ENCODE data around the gene METTL17. TPM values are rescaled to one million over a fixed set of nuclear protein-coding genes. Genes with fewer than 3 reads are reported as not detected.
"Not testable (repeated sequence)": the region's sequence is repeated elsewhere in the genome, so short reads cannot be mapped to it uniquely, and the experiment has no call there.

Gene METTL17
- total RNA-seq, 2 experiments from 2014 or later, result 102 to 111 TPM

GRCh38 chr14:21032326-21033132, 42.7 kb downstream of the METTL17 start:
- Mint-ChIP-seq H3K27ac (no peak overlapping the region), H3K36me3 (no peaks in the 10 kb centered on the region), H3K27me3 (peaks cover 2% of the 10 kb centered on the region), H3K4me1 (no peaks in the 10 kb centered on the region), H3K4me3 (no peak overlapping the region), H3K9me3 (ENCODE audit: low read depth) (no peaks in the 10 kb centered on the region)
- DNase-seq (no peak), ATAC-seq (no peak)
- CTCF ChIA-PET, result interaction anchor here (1.2 to 5.8 kb wide), 7 partner anchors 14 to 61 kb away, joined by 3 to 34 read pairs (median 5); no protein-coding TSS in a partner anchor

DNA sequence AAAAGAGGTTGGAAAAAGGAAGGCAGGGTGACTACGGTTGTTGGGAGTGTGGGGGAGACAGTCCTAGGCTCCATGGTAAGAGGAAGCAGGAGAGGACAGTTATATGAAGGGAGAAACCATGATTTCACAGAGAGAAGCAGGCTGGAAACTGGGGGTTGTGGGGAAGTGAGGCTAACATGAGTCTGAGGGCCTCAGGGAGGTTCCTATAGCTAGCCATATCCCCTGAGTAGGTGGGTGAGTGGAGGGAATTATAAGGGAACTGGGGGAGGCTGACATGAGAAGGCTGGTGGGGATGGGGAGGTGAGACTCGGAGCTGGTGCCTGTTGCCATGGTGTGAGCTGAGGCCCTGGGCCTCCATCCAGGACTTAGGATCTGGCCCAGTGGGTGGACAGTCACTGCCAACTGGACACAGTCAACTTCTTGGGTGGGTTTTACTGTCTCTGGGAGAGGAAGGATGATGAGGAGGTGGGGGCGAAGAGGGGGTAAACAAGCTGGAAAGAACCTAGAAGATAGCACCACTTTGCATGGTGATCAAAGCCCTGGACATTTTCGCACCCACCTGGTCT, 43.4 kb downstream of the METTL17 start:
- Mint-ChIP-seq H3K4me1 (no peaks in the 10 kb centered on the region), H3K27ac (no peak overlapping the region), H3K27me3 (peaks cover 7% of the 10 kb centered on the region), H3K9me3 (ENCODE audit: low read depth) (no peaks in the 10 kb centered on the region), H3K4me3 (no peak overlapping the region), H3K36me3 (no peaks in the 10 kb centered on the region)
- CTCF ChIA-PET, result interaction anchor here (0.9 to 5.8 kb wide), 6 partner anchors 15 to 71 kb away, joined by 3 to 34 read pairs (median 3); no protein-coding TSS in a partner anchor
- DNase-seq (no peak), ATAC-seq (no peak)

DNA sequence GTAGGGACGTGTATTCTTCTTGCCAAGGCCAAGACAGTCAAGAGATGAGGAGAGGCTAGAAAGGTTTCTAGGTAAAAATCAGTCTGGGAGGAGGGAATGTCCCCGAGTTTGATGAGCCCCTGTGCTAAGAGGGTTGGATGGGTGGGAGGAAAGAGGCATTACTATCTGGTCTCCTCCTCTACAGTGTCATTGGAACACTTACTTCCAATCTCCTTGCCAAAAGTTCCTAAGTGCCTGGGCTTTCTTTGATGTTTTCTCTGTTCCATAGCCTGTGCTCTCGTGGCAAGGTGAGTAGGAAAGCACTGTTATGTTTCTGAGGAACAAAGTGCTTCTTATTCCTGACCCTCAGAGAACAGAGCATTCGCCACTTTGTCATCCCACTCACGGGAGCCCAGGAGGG, 44.9 kb downstream of the METTL17 start, which contains the start of gene RNASE13:
RNASE13 (minus strand) TSS at position 101 of the 400 bp plus-strand sequence. CDS start 519 bp downstream, outside the sequence.
- Mint-ChIP-seq H3K9me3 (ENCODE audit: low read depth) (no peaks in the 10 kb centered on the region), H3K36me3 (no peaks in the 10 kb centered on the region), H3K27ac (no peak within 1 kb of the TSS), H3K4me3 (no peak within 1 kb of the TSS), H3K27me3 (peaks cover 9% of the 10 kb centered on the region), H3K4me1 (no peaks in the 10 kb centered on the region)
- CTCF ChIA-PET, result interaction anchor here (0.9 to 5.8 kb wide), 2 partner anchors 19 to 58 kb away, joined by 3 to 34 read pairs; no protein-coding TSS in a partner anchor
- ATAC-seq (no peak), DNase-seq (no peak)

DNA sequence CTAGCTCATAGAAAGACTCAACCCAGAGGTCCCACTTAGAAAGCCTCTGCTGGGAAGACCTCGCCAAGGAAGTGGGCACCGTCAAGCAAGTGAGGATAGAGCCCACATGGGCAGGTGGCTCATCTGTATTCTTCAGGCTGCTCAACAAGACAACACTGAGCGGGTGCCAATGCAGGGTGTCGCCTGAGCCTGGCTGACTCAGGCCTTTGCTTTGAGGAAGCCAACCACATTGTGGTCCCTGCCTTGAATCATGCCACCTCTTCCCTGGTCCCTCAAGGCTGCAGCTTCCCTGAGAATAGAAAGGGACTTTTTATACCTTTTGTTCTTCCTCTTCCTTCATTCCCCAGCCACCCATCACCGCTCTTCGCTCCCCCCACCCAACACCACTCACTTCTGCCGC, 47.0 kb downstream of the METTL17 start:
- Mint-ChIP-seq H3K36me3 (no peaks in the 10 kb centered on the region), H3K9me3 (ENCODE audit: low read depth) (no peaks in the 10 kb centered on the region), H3K4me3 (no peak overlapping the region), H3K4me1 (no peaks in the 10 kb centered on the region), H3K27ac (no peak overlapping the region), H3K27me3 (peaks cover 7% of the 10 kb centered on the region)
- ATAC-seq (no peak), DNase-seq (no peak)
- CTCF ChIA-PET, result interaction anchor here (1.0 to 5.8 kb wide), 2 partner anchors 21 to 341 kb away, joined by 3 to 34 read pairs; no protein-coding TSS in a partner anchor

- Mint-ChIP-seq H3K27me3 (peaks cover 7% of the 10 kb centered on the region), H3K36me3 (no peaks in the 10 kb centered on the region), H3K4me3 (no peak overlapping the region), H3K27ac (no peak overlapping the region), H3K4me1 (no peaks in the 10 kb centered on the region), H3K9me3 (ENCODE audit: low read depth) (no peaks in the 10 kb centered on the region)
- ATAC-seq (no peak), DNase-seq (no peak)
- CTCF ChIA-PET, result interaction anchor here (1.0 kb wide), 1 partner anchor 22 kb away, joined by 4 read pairs; no protein-coding TSS in a partner anchor
These were observed 47.4 kb downstream of the METTL17 start for GRCh38 chr14:21037156-21037555.

GRCh38 chr14:21038441-21039422, 49.0 kb downstream of the METTL17 start:
- no peak overlapping the region for H3K4me3 Mint-ChIP-seq
- H3K27me3 Mint-ChIP-seq, result peaks cover 16% of the 10 kb centered on the region
- DNase-seq (no peak), ATAC-seq (no peak)
- no peaks in the 10 kb centered on the region for H3K4me1 Mint-ChIP-seq
- no peaks in the 10 kb centered on the region for H3K36me3 Mint-ChIP-seq
- H3K27ac Mint-ChIP-seq, result no peak overlapping the region
- CTCF ChIA-PET, result interaction anchor here (1.2 to 4.0 kb wide), 6 partner anchors 13 to 54 kb away, joined by 3 to 96 read pairs (median 7); no protein-coding TSS in a partner anchor
- no peaks in the 10 kb centered on the region for H3K9me3 Mint-ChIP-seq (ENCODE audit: low read depth)

DNA sequence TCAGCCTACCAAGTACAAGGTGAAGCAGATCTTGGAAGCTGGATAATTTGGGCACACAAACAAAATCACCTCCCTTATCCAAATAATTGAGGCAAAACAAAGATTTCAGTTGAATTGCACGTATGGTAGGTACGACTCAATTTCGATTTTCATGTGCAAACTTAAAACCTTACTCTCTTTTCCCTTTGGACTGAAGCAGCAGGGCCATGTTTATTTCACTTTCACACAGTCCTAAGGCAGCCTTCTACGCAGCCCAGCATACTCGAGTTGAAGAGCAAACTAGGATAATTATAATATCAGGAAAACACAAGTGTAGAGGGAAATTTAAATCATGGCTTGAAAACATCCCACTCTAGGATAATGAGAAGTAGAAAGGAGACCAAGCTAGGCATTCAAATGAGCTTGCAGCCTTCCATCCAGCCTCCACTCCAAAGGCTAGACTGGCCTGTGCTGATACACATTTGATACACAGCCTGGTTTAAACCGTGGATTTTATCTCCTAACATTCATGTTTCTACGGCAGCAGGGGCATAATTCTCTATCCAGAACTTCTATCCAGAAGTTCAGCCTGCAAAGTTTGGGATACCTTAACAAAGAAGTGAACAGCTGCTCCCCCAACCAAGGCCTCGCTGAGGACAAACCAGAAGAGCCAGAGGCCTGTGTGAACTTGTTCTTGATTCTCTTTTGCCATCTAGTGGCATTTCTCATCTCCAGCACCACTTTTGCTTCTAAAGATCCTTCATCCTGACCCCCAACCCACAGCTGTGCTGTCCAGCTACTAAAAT, 50.0 kb downstream of the METTL17 start:
- ATAC-seq, result peak; percentile 33
- no peaks in the 10 kb centered on the region for H3K36me3 Mint-ChIP-seq
- DNase-seq, result no peak
- H3K9me3 Mint-ChIP-seq (ENCODE audit: low read depth), result no peaks in the 10 kb centered on the region
- H3K27ac Mint-ChIP-seq, result no peak overlapping the region
- no peak overlapping the region for H3K4me3 Mint-ChIP-seq
- peaks cover 21% of the 10 kb centered on the region for H3K27me3 Mint-ChIP-seq
- H3K4me1 Mint-ChIP-seq, result no peaks in the 10 kb centered on the region
- CTCF ChIA-PET, result interaction anchor here (1.0 to 4.0 kb wide), 9 partner anchors 14 to 343 kb away, joined by 3 to 96 read pairs (median 6); no protein-coding TSS in a partner anchor

DNA sequence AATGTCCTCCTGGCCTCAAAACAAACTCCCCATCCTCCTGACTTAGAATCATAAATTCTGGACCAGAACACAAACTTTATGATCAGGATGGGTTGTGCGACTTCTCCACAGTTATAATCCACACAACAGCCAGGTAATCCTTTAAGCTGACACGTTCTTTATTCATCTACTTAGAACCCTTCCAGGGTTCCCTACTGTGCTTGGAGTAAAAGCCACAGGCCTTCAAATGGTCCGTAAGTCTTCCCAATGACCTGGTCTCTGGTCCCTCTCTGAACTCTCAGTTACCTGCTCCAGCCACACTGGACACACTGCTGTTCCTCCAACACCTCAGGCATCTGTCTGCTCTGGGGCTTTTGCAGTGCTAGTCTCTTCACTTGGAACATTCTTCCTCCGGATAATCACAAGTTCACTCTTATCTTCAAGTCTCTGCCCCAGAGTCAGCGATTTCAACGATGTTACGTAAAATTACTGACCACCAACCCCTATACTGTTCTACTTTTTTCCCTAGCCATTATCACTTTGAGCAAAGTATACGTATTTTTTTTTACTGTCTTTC, 50.7 kb downstream of the METTL17 start:
- Mint-ChIP-seq H3K27ac (no peak overlapping the region), H3K27me3 (peaks cover 27% of the 10 kb centered on the region), H3K4me3 (no peak overlapping the region), H3K36me3 (no peaks in the 10 kb centered on the region), H3K4me1 (no peaks in the 10 kb centered on the region), H3K9me3 (ENCODE audit: low read depth) (no peaks in the 10 kb centered on the region)
- DNase-seq (no peak), ATAC-seq (no peak)
- CTCF ChIA-PET, result interaction anchor here (1.0 to 4.0 kb wide), 8 partner anchors 14 to 344 kb away, joined by 3 to 96 read pairs (median 6); no protein-coding TSS in a partner anchor

GRCh38 chr14:21040941-21041340, 51.2 kb downstream of the METTL17 start:
- not testable (repeated sequence) for H3K4me1 Mint-ChIP-seq; H3K27ac Mint-ChIP-seq; H3K36me3 Mint-ChIP-seq; DNase-seq; ATAC-seq; H3K9me3 Mint-ChIP-seq (ENCODE audit: low read depth); H3K4me3 Mint-ChIP-seq
- CTCF ChIA-PET, result interaction anchor here (1.2 to 4.0 kb wide), 5 partner anchors 19 to 344 kb away, joined by 4 to 96 read pairs (median 6); no protein-coding TSS in a partner anchor
- peaks cover 30% of the 10 kb centered on the region for H3K27me3 Mint-ChIP-seq

DNA sequence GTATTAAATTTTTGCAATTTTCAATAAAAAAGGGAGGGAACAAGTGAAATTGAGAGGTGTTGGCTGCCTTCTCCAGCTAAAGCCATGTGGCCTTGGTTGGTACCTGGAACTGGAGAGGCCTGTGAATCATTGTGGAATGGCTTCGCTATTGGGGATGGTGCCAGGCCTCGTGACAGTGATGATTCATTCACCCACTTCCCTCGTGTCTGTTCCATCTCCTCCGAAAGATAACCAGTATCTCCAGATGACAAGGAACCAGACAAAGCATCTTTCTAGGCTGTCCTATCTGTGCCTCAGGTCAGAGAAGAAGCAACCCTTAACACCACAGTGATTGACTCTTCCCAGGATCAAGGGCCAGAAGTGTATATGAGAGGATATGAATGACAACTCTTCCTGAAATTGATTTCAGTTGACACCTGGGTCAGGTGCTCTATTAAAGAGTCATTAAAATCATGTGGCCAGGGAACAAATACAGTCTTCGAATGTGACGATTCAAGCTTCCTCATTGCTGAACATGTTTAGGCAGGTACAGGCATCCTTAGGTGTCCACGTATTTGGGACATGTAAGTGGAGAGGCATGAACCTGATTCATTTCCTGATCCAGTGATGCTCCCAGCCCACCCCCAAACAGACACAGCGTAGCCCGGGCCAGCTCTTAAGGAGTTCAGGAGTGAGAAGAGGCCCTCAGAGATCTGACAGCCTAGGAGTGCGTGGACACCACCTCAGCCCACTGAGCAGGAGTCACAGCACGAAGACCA, 52.1 kb downstream of the METTL17 start, which contains the start of gene RNASE7:
RNASE7 (plus strand) TSS at position 687 of the 758 bp plus-strand sequence. CDS start 631 bp downstream, outside the sequence.
- Mint-ChIP-seq H3K36me3 (no peaks in the 10 kb centered on the region), H3K27me3 (peaks cover 30% of the 10 kb centered on the region), H3K4me1 (no peaks in the 10 kb centered on the region), H3K27ac (no peak within 1 kb of the TSS), H3K4me3 (no peak within 1 kb of the TSS), H3K9me3 (ENCODE audit: low read depth) (no peaks in the 10 kb centered on the region)
- ATAC-seq, result no peak
- no peak for DNase-seq
- CTCF ChIA-PET, result interaction anchor here (1.2 to 4.0 kb wide), 2 partner anchors 28 to 71 kb away, joined by 4 to 96 read pairs; no protein-coding TSS in a partner anchor

GRCh38 chr14:21042918-21043317, 53.1 kb downstream of the METTL17 start:
- H3K27ac Mint-ChIP-seq, result no peak overlapping the region
- H3K9me3 Mint-ChIP-seq (ENCODE audit: low read depth), result no peaks in the 10 kb centered on the region
- no peak for DNase-seq
- peaks cover 33% of the 10 kb centered on the region for H3K27me3 Mint-ChIP-seq
- H3K4me1 Mint-ChIP-seq, result no peaks in the 10 kb centered on the region
- H3K4me3 Mint-ChIP-seq, result no peak overlapping the region
- no peak for ATAC-seq
- CTCF ChIA-PET, result interaction anchor here (1.4 to 1.9 kb wide), 3 partner anchors 28 to 72 kb away, joined by 4 to 6 read pairs (median 5); no protein-coding TSS in a partner anchor
- no peaks in the 10 kb centered on the region for H3K36me3 Mint-ChIP-seq

Data from activated CD8-positive, alpha-beta memory T cell treated with anti-CD3 and anti-CD28 coated beads, Interleukin-2, amount 10 ng/mL, durations not matched to agents 7 days and 5 days (primary cell).